ENCODE results near the gene CMTM5.
"Not testable (repeated sequence)": the region's sequence is repeated elsewhere in the genome, so short reads cannot be mapped to it uniquely, and the experiment has no call there.

Gene CMTM5

GRCh38 chr14:23416801-23417200 is 40.0 kb downstream of the CMTM5 start:
- no peak for DNase-seq

- DNase-seq, result not testable (repeated sequence)
Measured at GRCh38 chr14:23417269-23417668, 40.4 kb downstream of the CMTM5 start.

- DNase-seq, result no peak
Measured at GRCh38 chr14:23418021-23418420, 41.2 kb downstream of the CMTM5 start.

GRCh38 chr14:23419646-23420045 is 42.8 kb downstream of the CMTM5 start:
- DNase-seq, result not testable (repeated sequence)

GRCh38 chr14:23421594-23421993 is 44.7 kb downstream of the CMTM5 start:
- no peak for DNase-seq

- no peak for DNase-seq
Measured at GRCh38 chr14:23423657-23424056, 46.8 kb downstream of the CMTM5 start.

GRCh38 chr14:23425169-23425568 is 48.3 kb downstream of the CMTM5 start:
- DNase-seq, result no peak

GRCh38 chr14:23425798-23426197 is 49.0 kb downstream of the CMTM5 start:
- not testable (repeated sequence) for DNase-seq

GRCh38 chr14:23428686-23429495 is 52.0 kb downstream of the CMTM5 start:
- no peak for DNase-seq
